Neural progenitor cell (in vitro differentiated cells): ENCODE measurements around the gene GNG7. TPM values are rescaled to one million over a fixed set of nuclear protein-coding genes. Genes with fewer than 3 reads are reported as not detected.

Experiments
- DNase-seq: peaks from one replicate; pipeline ENCODE4 v3.0.0-alpha.2; 2016; ENCODE audit warnings: low spot score
- H2AFZ ChIP-seq: fragments of 200-600 bp; sonication (generic); replicated peaks from 2 replicates; pipeline ENCODE4 v1.6.1; 2016; ENCODE audit warnings: antibody characterized with exemption
- H3F3A ChIP-seq: fragments of 200-600 bp; sonication (generic); 2 replicates; pipeline ENCODE4 v1.6.1; 2016; ENCODE audit warnings: antibody characterized with exemption, low read depth
- H3K27ac ChIP-seq: fragments of 200-600 bp; sonication (generic); 2 replicates; pipeline ENCODE4 v1.5.1; 2016; ENCODE audit warnings: mild to moderate bottlenecking
- H3K27me3 ChIP-seq: fragments of 200-600 bp; sonication (generic); 2 replicates; pipeline ENCODE4 v1.6.1; 2016; ENCODE audit warnings: mild to moderate bottlenecking, moderate library complexity
- H3K36me3 ChIP-seq: fragments of 200-600 bp; sonication (generic); 2 replicates; pipeline ENCODE4 v1.5.1; 2016
- H3K4me1 ChIP-seq: fragments of 200-600 bp; sonication (generic); 2 replicates; pipeline ENCODE4 v1.6.1; 2016; ENCODE audit warnings: mixed run types
- H3K4me2 ChIP-seq: fragments of 200-600 bp; sonication (generic); 2 replicates; pipeline ENCODE4 v1.6.1; 2016
- H3K4me3 ChIP-seq: fragments of 200-600 bp; sonication (generic); 2 replicates; pipeline ENCODE4 v1.5.1; 2016
- H3K79me2 ChIP-seq: fragments of 200-600 bp; sonication (generic); 2 replicates; pipeline ENCODE4 v1.6.1; 2016; ENCODE audit warnings: low read depth
- H3K9ac ChIP-seq: fragments of 200-600 bp; sonication (generic); 2 replicates; pipeline ENCODE4 v1.6.1; 2016
- H3K9me3 ChIP-seq: fragments of 200-600 bp; sonication (generic); 2 replicates; pipeline ENCODE4 v1.5.1; 2016; ENCODE audit warnings: low read depth
- H4K20me1 ChIP-seq: fragments of 200-600 bp; sonication (generic); 2 replicates; pipeline ENCODE4 v1.6.1; 2016; ENCODE audit warnings: low read depth
- H3K27ac Mint-ChIP-seq: 3 replicates; pipeline ENCODE4 v1.8.0; 2021; ENCODE audit warnings: mixed read lengths
- H3K27me3 Mint-ChIP-seq: 2 replicates; pipeline ENCODE4 v1.8.0; 2022; ENCODE audit warnings: low read depth, mild to moderate bottlenecking, inconsistent platforms, moderate library complexity, mixed read lengths; ENCODE audit not compliant: insufficient read depth
- H3K36me3 Mint-ChIP-seq: 3 replicates; pipeline ENCODE4 v1.8.0; 2021; ENCODE audit warnings: mixed read lengths
- H3K4me1 Mint-ChIP-seq: 3 replicates; pipeline ENCODE4 v1.8.0; 2021; ENCODE audit warnings: mixed read lengths
- H3K4me3 Mint-ChIP-seq: 3 replicates; pipeline ENCODE4 v1.8.0; 2021; ENCODE audit warnings: mild to moderate bottlenecking, moderate library complexity, mixed read lengths
- H3K9me3 Mint-ChIP-seq: 3 replicates; pipeline ENCODE4 v1.8.0; 2020; ENCODE audit warnings: mixed read lengths
- CTCF ChIP-seq: fragments of 200-600 bp; sonication (generic); IDR thresholded peaks from 2 replicates; pipeline ENCODE4 v1.5.1; 2017; ENCODE audit warnings: antibody characterized with exemption, mild to moderate bottlenecking
- EZH2 ChIP-seq: fragments of 200-600 bp; sonication (generic); IDR thresholded peaks from 2 replicates; pipeline ENCODE4 v1.6.1; 2017; ENCODE audit warnings: antibody characterized with exemption, mild to moderate bottlenecking, moderate library complexity
- EZH2phosphoT487 ChIP-seq: fragments of 200-600 bp; sonication (generic); IDR thresholded peaks from 2 replicates; pipeline ENCODE4 v1.6.1; 2017; ENCODE audit warnings: antibody characterized with exemption
- total RNA-seq: library from RNA; depleted of rRNA; stranded (reverse); fragments of >200 nt; gene quantifications from 2 replicates; pipeline ENCODE4 v1.2.3, GENCODE V29; 2015; ENCODE audit warnings: low replicate concordance

Gene GNG7
- 7.0 and 9.6 TPM in 2 replicates for total RNA-seq

GRCh38 chr19:2702170-2703076, at the start of gene GNG7:
TSS of gene GNG7 (minus strand) at chr19:2702694. CDS start at chr19:2520688, 182,006 bp downstream.
- peaks cover 31% of the 10 kb centered on the region for H3K27me3 Mint-ChIP-seq
- Histone ChIP-seq H3F3A (peaks cover 13% of the 10 kb centered on the region), H3K36me3 (no peaks in the 10 kb centered on the region), H4K20me1 (peaks cover 14% of the 10 kb centered on the region), H3K27ac (no peak within 1 kb of the TSS), H3K4me2 (peak within 1 kb of the TSS; percentile 99), H3K4me1 (peaks cover 4% of the 10 kb centered on the region), H2AFZ (peak within 1 kb of the TSS; percentile 85), H3K4me3 (peak within 1 kb of the TSS; percentile 99), H3K9me3 (no peaks in the 10 kb centered on the region), H3K9ac (no peak within 1 kb of the TSS), H3K79me2 (no peaks in the 10 kb centered on the region), H3K27me3 (peaks cover 22% of the 10 kb centered on the region)
- peak; percentile 97 for DNase-seq
- H3K4me1 Mint-ChIP-seq: peaks cover 17% of the 10 kb centered on the region
- no peaks in the 10 kb centered on the region for H3K36me3 Mint-ChIP-seq
- H3K4me3 Mint-ChIP-seq: peak within 1 kb of the TSS; percentile 92
- TF ChIP-seq CTCF: no peak
- no peaks in the 10 kb centered on the region for H3K9me3 Mint-ChIP-seq
- H3K27ac Mint-ChIP-seq: no peak within 1 kb of the TSS

DNA sequence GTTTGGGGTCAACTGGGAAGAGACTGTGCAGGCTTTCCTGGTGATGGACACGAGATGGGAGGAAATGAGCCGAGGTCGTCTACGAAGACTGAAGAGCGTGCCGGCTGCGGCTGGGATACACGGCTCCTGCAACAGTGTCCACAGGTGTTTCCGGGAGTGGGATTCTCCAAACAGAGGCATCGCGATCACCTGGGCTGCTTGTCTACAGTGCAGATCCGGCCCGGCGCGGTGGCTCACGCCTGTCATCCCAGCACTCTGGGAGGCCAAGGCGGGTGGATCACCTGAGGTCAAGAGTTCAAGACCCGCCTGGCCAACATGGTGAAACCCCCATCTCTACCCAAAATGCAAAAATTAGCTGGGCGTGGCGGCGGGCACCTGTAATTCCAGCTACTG, 48.9 kb upstream of the GNG7 start:
- H3K9ac ChIP-seq: no peak overlapping the region
- no peaks in the 10 kb centered on the region for H3K36me3 ChIP-seq
- no peaks in the 10 kb centered on the region for H3K4me1 ChIP-seq
- H3K9me3 Mint-ChIP-seq: no peaks in the 10 kb centered on the region
- H3K27ac ChIP-seq: no peak overlapping the region
- H4K20me1 ChIP-seq: no peaks in the 10 kb centered on the region
- H3K27me3 Mint-ChIP-seq: peaks cover 7% of the 10 kb centered on the region
- H3K4me1 Mint-ChIP-seq: no peaks in the 10 kb centered on the region
- H3K27me3 ChIP-seq: peaks cover 27% of the 10 kb centered on the region
- no peak overlapping the region for H3K4me3 ChIP-seq
- no peak overlapping the region for H2AFZ ChIP-seq
- H3F3A ChIP-seq: no peaks in the 10 kb centered on the region
- no peaks in the 10 kb centered on the region for H3K9me3 ChIP-seq
- H3K4me3 Mint-ChIP-seq: no peak overlapping the region
- TF ChIP-seq EZH2: no peak
- TF ChIP-seq EZH2phosphoT487: no peak
- TF ChIP-seq CTCF: no peak
- H3K79me2 ChIP-seq: no peaks in the 10 kb centered on the region
- no peak overlapping the region for H3K4me2 ChIP-seq
- H3K27ac Mint-ChIP-seq: no peak overlapping the region
- DNase-seq: no peak
- peaks cover 7% of the 10 kb centered on the region for H3K36me3 Mint-ChIP-seq

GRCh38 chr19:2750808-2751437, 48.4 kb upstream of the GNG7 start:
- Mint-ChIP-seq H3K4me3 (no peak overlapping the region), H3K27me3 (peaks cover 7% of the 10 kb centered on the region), H3K27ac (no peak overlapping the region), H3K9me3 (no peaks in the 10 kb centered on the region), H3K4me1 (no peaks in the 10 kb centered on the region), H3K36me3 (peaks cover 7% of the 10 kb centered on the region)
- Histone ChIP-seq H3K4me3 (no peak overlapping the region), H3K9me3 (no peaks in the 10 kb centered on the region), H3K9ac (no peak overlapping the region), H4K20me1 (no peaks in the 10 kb centered on the region), H3K36me3 (no peaks in the 10 kb centered on the region), H3K27ac (no peak overlapping the region), H3F3A (no peaks in the 10 kb centered on the region), H2AFZ (no peak overlapping the region), H3K4me2 (no peak overlapping the region), H3K27me3 (peaks cover 32% of the 10 kb centered on the region), H3K79me2 (no peaks in the 10 kb centered on the region), H3K4me1 (no peaks in the 10 kb centered on the region)
- no peak for DNase-seq
- TF ChIP-seq CTCF: no peak
- TF ChIP-seq EZH2: no peak
- no peak for TF ChIP-seq EZH2phosphoT487
